HG02885 (cell line): ENCODE data around the gene TP53I11.

ENCODE experiments used
- ATAC-seq: cut with Tn5 transposase; IDR thresholded peaks from one replicate; pipeline ENCODE4 v1.9.1; 2021; ENCODE audit warnings: mild to moderate bottlenecking; ENCODE audit not compliant: unreplicated experiment, poor library complexity

TP53I11 gene

DNA sequence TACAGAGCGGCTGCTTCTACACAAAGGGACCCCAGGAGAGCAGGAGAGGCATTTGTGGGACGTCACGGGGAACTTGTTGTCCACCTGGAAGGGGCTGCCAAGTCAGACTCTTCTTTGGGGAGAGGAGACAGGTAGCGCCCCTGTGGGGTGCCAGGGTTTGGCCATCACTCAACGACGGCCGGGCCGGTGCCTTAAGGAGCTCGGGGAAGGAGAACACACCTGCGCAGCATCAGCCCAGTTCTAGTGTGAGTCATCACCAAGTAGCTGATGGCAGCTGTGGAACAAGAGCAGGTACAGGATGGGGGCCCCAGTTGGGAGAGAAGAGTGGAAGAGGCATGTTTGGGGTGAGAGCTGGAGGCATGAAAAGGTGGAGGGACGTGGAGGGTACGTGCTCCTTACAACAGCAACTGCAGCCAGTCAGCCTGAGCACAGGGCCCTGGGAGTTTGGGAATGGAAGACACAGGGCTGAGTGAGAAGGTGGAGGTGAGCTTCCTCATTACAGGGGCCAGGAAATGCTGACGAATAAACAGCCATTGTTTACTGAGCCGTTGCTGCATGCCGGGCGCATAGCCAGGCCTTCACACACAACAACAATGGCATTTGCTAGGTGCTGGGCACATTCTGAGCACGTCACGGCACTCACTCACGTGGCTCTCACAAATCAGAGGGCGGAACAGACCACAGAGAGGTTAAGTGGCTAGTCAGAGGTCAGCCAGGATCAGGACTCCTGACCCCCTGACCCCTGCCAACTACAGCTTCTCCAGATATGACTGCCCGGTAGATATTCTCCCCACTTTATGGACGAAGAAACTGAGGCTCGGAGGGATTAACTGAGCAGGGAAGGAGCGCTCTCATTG lies 29.1 kb upstream of the TP53I11 start:
- ATAC-seq = no peak

DNA sequence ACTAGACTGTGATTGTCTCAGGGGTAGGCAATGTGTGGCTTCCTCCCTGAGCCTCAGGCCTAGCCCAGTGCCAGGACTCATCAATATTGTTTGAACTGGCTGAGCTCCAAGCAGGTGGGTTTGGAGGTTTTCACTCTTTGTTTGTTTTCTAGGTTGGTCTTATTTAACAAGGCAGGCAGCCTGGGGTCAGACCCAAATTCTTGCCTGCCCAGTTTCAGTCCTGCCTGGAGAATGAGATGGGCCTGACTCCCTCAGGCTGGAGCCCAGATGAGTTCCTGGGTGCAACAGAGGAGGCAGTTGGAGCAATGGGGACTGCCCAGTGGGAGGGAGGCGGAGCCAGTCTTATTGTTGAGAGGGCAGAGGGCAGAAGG lies 28.3 kb upstream of the TP53I11 start:
- no peak for ATAC-seq

DNA sequence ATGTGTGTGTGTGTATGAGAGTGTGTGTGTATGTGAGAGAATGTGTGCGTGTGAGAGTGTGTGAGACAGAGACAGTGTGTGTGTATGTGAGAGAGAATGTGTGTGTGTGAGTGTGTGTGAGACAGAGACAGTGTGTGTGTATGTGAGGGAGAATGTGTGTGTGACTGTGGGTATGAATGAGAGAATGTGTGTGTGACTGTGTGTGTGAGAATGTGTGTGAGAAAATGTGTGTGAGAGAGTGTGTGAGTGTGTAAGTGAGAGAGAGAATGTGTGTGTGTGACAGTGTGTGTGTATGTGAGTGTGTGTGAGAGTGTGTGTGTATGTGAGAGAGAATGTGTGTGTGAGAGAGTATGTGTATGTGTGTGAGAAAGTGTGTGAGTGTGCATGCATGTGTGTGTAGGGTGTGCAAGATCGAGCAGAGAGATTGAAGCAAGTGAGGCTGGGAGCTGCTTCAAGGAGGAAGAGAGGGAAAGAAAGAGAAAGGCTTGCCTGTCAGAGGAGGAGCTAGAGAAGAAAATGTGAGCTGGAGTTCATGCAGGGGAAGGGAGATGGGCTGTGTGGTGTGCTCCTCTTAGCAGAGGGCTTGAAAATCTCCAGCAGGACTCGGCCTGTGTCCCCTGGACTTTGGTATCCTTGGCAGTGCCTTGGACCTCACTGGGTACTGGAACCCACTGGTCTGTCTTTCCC lies 27.7 kb upstream of the TP53I11 start:
- ATAC-seq = no peak

DNA sequence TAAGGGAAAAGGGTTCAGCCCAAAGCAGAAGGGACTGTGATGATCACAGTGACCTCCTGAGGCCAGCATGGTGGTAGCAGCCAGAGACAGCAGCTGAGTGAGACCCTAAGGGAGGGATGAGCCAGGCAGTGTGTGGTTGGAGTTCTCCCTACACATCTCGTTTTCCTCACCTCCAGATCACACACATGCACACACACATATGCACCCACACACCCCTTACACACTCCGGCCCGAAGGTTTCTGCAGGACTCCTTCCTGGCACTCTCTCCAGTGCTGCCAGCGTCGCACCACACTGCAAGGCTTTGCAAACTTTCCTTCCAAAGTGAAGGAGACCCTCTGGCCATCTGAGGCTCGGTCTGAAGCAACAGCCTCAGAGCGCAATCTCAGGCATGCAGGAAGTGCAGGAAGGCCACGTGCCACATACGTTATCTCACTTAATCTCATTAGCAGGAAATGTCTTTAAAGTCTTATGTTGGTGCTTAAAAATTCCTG lies 26.9 kb upstream of the TP53I11 start:
- ATAC-seq = no peak

DNA sequence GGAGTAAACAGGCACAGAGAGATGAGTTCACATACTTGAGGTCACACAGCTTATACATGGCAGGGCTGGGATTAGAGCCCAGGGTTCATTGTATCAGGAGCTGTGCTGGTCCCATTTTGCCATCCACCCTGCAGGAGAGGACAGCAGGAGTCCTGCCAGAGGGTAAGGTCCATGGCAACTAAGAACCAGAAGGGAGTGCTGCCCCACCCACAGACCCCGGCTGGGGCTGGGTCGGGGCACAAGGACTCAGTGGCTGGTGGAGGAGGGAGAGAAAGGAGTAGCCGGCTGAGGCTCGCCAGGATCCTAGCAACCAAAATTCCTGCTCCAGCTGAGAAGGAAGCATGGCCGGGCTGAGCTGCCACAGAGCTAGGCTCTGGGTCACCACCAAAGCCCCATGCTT lies 25.9 kb upstream of the TP53I11 start:
- ATAC-seq = no peak

DNA sequence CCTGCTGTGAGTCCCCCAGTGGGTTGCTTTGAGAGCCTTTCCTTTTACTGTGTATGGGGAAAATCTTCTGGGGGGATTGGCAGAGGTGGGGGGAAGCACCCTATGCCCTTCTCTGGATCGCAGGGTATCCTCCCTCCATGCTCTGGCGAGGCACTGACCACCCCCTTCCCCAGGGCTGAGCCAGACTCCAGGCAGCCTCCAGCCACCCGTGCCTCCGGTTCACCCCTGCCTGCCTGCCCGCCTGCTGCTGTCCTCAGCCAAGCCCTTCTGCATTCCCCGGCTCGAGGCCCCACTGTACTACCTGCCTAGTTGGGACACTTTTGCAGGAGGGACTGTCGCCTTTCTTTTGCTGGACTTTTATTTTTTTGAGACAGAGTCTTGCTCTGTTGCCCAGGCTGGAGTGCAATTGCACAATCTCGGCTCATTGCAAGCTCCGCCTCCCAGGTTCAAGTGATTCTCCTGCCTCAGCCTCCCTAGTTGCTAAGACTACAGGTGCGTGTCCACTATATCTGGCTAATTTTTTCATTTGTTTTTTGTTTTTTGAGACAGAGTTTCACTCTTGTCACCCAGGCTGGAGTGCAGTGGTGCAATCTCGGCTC lies 23.8 kb upstream of the TP53I11 start:
- no peak for ATAC-seq

DNA sequence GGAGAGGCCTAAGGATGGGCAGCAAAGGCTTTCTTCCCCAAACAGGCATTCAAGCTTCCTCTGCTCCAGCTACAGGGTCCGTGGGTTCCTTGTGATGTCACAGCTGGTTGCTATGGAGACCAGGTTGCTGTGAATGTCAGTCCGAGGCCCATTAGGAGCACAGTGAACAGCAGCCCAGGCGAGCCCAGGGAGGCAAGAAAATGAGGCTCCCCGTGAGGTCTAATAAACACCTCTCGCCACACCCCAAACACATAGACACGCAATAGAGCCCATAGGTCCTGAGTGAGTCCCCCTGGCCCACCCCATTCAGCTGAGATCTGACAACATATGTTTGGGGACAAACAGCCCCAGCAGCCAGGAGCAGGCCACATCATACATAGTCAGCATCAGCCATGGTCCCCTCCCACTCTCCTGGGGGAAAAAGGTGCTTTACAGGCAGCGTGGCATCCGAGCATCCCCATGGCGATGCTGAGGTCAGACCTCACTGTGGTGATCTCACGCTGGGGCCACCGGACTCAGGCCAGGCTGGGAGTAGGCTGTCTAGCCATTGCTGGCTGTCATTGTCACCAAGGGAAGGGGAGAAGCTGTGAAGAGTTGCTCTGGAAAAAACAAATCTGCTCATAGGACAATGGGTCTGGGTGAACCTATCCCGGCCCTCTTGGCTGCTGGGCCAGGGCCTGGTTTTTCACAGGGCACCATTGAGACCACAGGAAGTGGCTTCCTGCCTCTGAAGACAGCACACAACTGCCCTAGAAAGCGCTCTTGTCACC lies 23.1 kb upstream of the TP53I11 start:
- no peak for ATAC-seq

DNA sequence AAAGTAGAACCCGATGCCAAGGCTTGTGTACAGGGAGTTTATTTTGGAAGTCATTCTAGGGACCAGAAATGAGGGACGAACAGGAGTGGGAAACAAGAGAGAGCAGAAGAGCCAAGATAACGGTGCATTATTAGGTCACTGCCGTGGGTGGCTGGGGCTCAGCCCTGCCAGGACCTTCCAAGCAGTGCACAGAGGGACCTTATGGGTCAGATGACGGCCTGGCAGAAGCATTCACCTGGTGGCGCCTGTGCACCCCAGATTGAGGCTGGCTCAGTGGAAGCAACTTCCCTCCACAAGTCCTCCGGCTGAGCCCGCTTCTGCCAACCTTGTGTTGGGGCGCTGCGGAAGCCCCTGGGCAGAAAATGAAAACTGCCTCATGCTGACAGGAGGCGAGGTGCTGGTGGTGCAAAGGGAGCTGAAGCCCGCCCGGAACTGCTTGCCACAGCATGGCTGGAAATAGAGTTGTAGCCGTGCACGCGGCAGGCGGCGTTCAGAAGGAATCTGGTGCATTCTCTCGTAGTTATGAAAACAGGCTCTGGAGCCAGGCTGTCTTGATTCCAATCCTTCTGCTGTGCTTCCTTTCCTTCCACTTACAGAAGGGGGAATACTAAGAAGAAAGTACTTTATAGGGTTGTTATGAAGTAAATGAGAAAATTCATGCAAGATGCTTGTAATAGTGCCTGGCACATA lies 22.2 kb upstream of the TP53I11 start:
- ATAC-seq = no peak

DNA sequence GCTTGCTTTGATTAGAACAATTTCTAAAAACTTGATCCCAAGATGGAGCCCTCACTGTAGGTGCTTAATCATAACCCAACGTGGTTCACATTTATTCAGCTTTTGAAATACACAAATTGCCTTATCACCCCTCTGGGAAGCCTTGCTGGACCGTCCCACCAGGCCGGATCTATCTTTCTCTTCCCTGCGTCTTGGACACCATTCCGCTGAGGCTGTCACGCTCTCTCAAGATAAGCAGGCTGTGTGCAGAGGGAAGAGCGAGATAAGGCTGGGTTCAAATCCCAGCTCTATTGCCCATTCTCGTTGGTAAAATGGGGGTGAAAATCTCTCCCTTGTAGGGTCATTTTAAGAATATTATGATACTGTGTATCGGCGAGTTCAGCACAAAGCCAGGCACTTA lies 20.5 kb upstream of the TP53I11 start:
- ATAC-seq = no peak

DNA sequence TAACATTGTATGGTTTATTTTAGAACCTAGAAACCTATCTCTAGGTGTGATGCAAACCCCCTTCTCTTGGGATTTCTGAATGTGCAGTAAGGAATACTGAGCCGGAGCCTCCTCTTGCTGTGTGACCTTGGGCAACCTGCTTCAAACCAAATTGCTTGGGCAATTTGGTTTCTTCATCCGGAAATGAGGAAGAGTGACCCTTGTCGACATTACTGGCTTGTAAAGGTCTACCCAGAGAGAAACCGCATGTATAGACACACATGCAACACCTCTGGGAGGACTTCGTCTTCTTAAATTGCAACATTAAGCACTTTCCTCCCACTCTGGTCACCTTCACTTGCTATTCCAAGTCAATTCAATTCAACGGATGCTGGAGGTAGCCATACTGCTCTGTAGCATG lies 19.6 kb upstream of the TP53I11 start:
- no peak for ATAC-seq

DNA sequence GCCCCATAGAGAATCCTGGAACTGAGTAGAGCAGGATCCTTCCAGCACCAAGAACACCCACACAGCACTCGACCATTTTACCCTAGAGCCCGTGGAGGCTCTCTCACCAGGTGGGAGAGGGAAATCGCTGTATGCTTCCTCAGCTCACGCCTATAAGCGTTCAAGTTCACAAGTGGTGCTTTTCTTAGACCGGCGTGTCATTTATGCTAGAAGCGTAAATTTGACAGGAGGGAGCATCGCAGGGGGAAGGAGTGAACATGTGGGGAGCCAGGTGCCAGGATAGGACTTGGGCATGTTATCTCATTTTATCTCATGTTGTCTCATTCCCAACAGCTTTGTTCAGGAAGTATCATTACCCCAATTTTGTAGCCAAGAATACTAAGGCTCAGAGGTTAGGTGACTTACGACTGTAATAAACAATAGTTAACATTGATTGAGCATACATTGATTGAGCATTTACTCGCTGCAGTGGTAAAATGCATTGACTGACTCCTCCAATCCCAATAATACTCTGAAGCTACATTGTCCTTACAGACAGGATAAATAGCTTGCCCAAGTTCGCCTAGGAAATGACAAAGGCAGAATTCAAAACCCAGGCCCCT lies 19.1 kb upstream of the TP53I11 start:
- no peak for ATAC-seq

DNA sequence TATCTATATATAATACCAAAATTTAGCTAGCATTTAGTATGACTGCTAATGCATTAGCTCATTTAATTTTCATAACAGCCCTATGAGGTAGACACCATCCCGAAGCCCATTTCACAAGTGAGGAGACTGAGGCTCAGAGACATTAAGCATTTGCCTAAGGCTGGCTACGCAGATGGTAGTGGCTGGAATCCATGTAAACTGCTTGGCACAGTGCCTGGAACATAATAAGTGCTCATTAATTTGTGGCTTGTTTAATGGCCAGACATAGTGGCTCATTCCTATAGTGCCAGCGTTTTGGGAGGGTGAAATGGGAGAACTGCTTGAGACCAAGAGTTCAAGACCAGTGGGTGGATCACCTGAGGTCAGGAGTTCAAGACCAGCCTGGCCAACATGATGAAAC lies 17.8 kb upstream of the TP53I11 start:
- no peak for ATAC-seq

DNA sequence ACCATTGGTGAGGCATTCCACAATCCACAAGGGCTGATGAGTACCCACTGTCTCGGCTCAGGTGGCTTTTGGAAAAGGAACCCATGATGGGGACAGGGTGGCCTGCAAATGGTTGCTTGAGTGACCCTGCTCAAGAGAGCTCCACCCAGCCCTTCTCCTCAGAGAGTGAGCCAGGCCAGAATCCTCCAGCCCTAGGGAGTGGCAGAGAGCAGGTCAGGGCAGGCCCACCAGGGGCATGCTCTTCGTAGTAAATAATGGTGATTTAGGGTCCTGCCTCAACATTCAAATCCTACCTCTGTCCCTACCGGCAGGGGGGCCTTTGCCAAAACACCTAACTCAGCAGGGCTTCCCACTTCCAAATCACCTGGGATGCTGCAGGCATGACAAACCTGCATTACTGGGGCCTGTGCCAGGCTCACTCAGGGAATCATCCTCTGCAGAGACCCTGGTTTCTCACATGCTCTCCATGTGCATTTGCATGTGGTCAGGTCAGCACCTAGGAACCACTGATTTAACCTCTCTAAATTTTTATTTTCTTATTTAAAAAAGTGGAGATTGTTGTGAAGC lies 17.3 kb upstream of the TP53I11 start:
- ATAC-seq = no peak

DNA sequence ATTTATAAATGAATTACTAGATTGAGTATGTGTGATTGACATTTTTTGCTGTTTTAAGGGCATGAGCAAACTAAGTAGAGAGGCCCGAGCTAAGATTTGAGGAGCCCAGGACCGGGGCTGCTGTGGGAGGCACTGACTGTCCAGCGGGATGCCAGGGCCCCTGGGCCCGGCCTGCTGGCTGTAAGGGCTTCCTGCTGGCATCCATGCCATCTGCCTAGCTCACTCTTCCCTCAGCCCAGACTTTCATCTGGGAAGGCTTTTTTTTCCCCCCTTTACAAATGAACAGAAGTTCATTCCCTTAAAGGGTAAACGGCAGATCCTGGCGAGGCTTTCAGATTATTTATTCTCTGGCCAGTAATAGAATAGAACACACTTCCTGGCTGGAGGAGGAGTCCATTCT lies 16.0 kb upstream of the TP53I11 start:
- ATAC-seq = no peak

DNA sequence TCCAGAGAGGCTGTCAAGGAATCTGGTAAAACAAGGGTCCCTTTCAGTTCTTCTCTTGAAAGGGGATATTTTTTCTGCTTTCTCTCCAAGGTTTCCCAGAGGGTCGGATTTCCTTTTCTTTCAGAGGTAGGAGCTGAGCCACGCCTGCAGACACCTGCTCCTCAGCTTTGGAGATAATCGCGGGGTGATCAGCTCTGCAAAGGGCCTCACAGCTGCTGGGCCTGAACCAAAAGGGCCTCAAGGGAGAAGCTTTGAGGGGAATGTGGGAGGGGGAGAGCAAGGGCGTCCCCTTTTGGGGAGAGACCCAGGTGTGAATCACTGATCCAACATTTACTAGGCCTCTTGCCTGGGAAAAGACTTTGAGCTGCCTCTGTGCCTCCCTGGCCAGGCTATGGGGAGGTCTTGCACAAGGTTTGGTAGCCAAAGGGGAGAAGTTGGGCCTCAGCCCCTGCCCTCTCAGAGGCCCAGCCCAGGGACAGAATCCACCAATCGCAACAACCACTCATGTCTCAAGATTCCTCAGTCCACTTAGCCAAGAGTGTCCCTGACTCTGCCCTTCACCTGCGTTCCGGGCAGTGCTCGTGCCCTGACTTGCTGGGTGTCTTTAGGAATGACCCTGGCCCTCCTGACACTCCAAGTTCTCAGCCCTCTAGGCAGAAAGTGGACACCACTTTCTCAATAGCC lies 14.0 kb upstream of the TP53I11 start:
- ATAC-seq = no peak

DNA sequence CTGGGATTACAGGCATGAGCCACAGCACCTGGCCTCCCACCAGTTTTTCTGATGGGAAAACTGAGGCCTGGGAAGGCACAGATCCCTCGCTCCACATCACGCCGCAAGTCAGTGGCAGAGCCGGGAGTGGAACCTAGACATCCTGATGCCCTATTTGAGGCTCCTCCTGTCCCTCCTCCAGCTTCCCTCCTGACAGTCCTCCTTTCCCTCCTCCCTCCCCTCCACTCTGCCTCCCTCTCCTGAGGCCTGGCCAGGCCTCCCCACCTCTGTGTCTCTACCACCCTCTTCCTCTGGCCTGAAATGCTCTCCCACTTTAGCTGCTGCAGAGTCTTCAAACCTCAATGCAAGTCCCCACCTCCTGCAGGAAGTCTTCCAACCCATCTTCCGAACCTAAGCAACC lies 13.3 kb upstream of the TP53I11 start:
- ATAC-seq = no peak

DNA sequence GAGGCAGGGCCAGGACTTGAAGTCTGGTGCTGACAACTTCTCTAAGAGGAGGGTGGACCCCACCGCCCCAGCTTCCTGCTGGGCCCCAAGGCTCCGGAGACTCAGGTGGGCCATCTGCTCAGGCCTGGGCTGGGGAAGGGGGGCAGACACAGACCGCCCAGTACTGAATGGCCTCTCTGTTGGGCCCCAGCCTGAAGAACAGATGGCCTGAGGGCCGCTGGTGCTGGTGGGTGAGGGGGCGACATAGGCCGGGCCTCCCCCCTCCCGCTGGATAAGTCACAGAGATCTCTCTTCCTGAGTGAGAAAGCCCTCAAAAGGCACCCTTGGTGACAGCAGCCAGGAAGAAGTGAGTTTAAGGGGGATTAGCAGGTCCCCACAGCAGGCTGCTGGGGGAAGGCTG lies 12.5 kb upstream of the TP53I11 start:
- no peak for ATAC-seq

DNA sequence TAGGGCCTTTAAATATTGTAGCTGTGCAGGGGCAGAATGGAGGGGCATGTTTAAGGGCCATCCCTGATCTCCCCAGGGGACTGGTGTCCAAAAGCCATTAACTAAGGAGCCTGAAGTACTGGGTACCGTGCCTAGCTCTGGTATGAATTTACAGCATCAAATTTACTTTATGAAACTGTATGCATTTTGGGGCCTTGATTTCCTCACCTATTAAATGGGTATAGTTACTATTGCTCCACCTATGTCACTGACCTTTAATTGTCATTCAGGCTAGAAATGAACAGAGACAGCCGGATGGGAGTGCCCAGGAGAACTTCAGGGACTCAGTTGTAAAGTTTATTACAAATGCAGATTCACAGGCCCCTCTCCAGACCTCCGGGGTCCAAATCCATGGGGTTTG lies 11.8 kb upstream of the TP53I11 start:
- ATAC-seq = no peak
